Lung (tissue), 12 donors: ENCODE measurements around the gene TGM2. TPM values are rescaled to one million over a fixed set of nuclear protein-coding genes. Genes with fewer than 3 reads are reported as not detected.
A peak's percentile ranks its signal among the peaks of the same experiment; 100 is the strongest.

Source experiments
- ATAC-seq: fragments of 200-7000 bp; cut with Tn5 transposase; one replicate; pipeline ENCODE4 v1.9.1; 2020; ENCODE audit warnings: moderate number of reproducible peaks; ENCODE audit not compliant: insufficient read depth, low FRiP score
- DNase-seq, 3 donors: peaks; one replicate each; pipeline ENCODE4 v3.0.0-alpha.2; 2013 to 2017
- H3K27ac ChIP-seq, 2 donors: one replicate each; pipeline ENCODE4 v1.5.1; 2013; ENCODE audit warnings: mild to moderate bottlenecking in 2 of 2, moderate library complexity in 2 of 2, control low read depth in 1 of 2, inconsistent platforms in 1 of 2, low read depth in 1 of 2, low read length in 1 of 2
- H3K27me3 ChIP-seq, 3 donors: one replicate each; pipeline ENCODE4 v1.5.1; 2013; ENCODE audit warnings: low read length in 2 of 3; ENCODE audit not compliant: control insufficient read depth in 3 of 3, insufficient read depth in 3 of 3
- H3K36me3 ChIP-seq, 4 donors: one replicate each; pipeline ENCODE4 v1.5.1; 2013; ENCODE audit warnings: low read length in 4 of 4, mild to moderate bottlenecking in 1 of 4, moderate library complexity in 1 of 4; ENCODE audit not compliant: control insufficient read depth in 4 of 4, insufficient read depth in 4 of 4
- H3K4me1 ChIP-seq, 5 donors: one replicate each; pipeline ENCODE4 v1.5.1; 2013; ENCODE audit warnings: low read length in 5 of 5, mild to moderate bottlenecking in 2 of 5, moderate library complexity in 1 of 5; ENCODE audit not compliant: control insufficient read depth in 5 of 5, insufficient read depth in 5 of 5
- H3K4me3 ChIP-seq: one replicate; pipeline ENCODE4 v1.5.1; 2013; ENCODE audit warnings: mild to moderate bottlenecking, control low read depth, moderate library complexity
- H3K9ac ChIP-seq, 2 donors: one replicate each; pipeline ENCODE4 v1.5.1; 2013; ENCODE audit warnings: low read length in 2 of 2, control low read depth in 1 of 2; ENCODE audit not compliant: insufficient read depth in 1 of 2
- H3K9me3 ChIP-seq, 4 donors: one replicate each; pipeline ENCODE4 v1.5.1; 2013; ENCODE audit warnings: low read length in 3 of 4, mild to moderate bottlenecking in 1 of 4, moderate library complexity in 1 of 4; ENCODE audit not compliant: control insufficient read depth in 4 of 4, insufficient read depth in 3 of 4
- CTCF ChIP-seq: IDR thresholded peaks from 2 replicates; pipeline ENCODE4 v1.5.1; 2012; ENCODE audit warnings: mild to moderate bottlenecking; ENCODE audit errors: control extremely low read depth, extremely low read depth
- WGBS, 2 donors: extraction: QIAGEN DNeasy Blood & Tissue Kit; methylation state at CpG; one replicate each; pipeline ENCODE4 v1.1.7; 2013; 5-methylcytosine and 5-hydroxymethylcytosine counted together
- polyA plus RNA-seq, 2 donors: library from polyadenylated mRNA; stranded (reverse); fragments of 200-250 nt; gene quantifications; one replicate each; pipeline ENCODE4 v1.2.1, GENCODE V29; 2013
- total RNA-seq, 2 donors: library from RNA; depleted of rRNA in 1 of 2; stranded (reverse); fragments of >200 nt in 1 of 2; gene quantifications; one replicate each; pipeline ENCODE4 v1.2.1, GENCODE V29; 2014 to 2021
- donor health status: control.
- donor health status: control.
- donor health status: Bipolar disorder and iron deficiency.
- donor health status: healthy.
- donor health status: DM: yes; HTN: yes; CAD: no.

TGM2 gene
- total and polyA plus RNA-seq, 4 donors, result 85.0 to 476 (median 325) TPM

GRCh38 chr20:38150335-38151170, 14.5 kb downstream of the TGM2 start:
- Histone ChIP-seq H3K4me1 (peaks cover 11 to 33% (median 15%) of the 10 kb centered on the region in 5 donors), H3K36me3 (peaks cover 18 to 35% (median 28%) of the 10 kb centered on the region in 4 donors), H3K9ac (no peak overlapping the region), H3K27ac (peak overlapping the region in 1 of 2 donors; percentile 39), H3K27me3 (no peaks in the 10 kb centered on the region), H3K4me3 (no peak overlapping the region), H3K9me3 (no peaks in the 10 kb centered on the region)
- WGBS, 2 donors, result 93 to 95% methylated on average over 8 of the region's 8 CpGs
- TF ChIP-seq CTCF, result no peak
- DNase-seq (no peak), ATAC-seq (no peak)

- no peak for ATAC-seq
- H3K36me3 ChIP-seq, result peaks cover 18 to 33% (median 28%) of the 10 kb centered on the region in 4 donors
- no peak overlapping the region for H3K9ac ChIP-seq
- H3K4me3 ChIP-seq, result no peak overlapping the region
- WGBS, 2 donors, result 84 to 91% methylated on average over 9 of the region's 9 CpGs
- H3K4me1 ChIP-seq, result peaks cover 10 to 28% (median 26%) of the 10 kb centered on the region in 5 donors
- no peak for TF ChIP-seq CTCF
- no peaks in the 10 kb centered on the region for H3K9me3 ChIP-seq
- no peak for DNase-seq
- no peaks in the 10 kb centered on the region for H3K27me3 ChIP-seq
- peak overlapping the region in 1 of 2 donors; percentile 12 for H3K27ac ChIP-seq
These were observed 16.6 kb downstream of the TGM2 start for GRCh38 chr20:38148328-38149102.

- DNase-seq (no peak), ATAC-seq (no peak)
- peaks cover 8 to 28% (median 25%) of the 10 kb centered on the region in 5 donors for H3K4me1 ChIP-seq
- WGBS, 2 donors, result 90 to 94% methylated on average over 14 of the region's 14 CpGs
- no peaks in the 10 kb centered on the region for H3K27me3 ChIP-seq
- H3K4me3 ChIP-seq, result no peak overlapping the region
- no peak for TF ChIP-seq CTCF
- no peaks in the 10 kb centered on the region for H3K9me3 ChIP-seq
- no peak overlapping the region for H3K27ac ChIP-seq
- H3K9ac ChIP-seq, result no peak overlapping the region
- peaks cover 18 to 34% (median 28%) of the 10 kb centered on the region in 4 donors for H3K36me3 ChIP-seq
These were observed 17.3 kb downstream of the TGM2 start for GRCh38 chr20:38147751-38148150.
